Measurements from ENCODE around the gene DDX18. TPM values are rescaled to one million over a fixed set of nuclear protein-coding genes. Genes with fewer than 3 reads are reported as not detected.

The DDX18 gene
- total RNA-seq, 4 donors from 2014 or later = 32.6 to 70.1 (median 42.9) TPM

- no peak for TF ChIP-seq CTCF (IDR thresholded peaks at IDR 0.05; ENCODE audit: low read depth)
Measured at GRCh38 chr2:117862459-117862858, 48.0 kb downstream of the DDX18 start.

GRCh38 chr2:117875786-117876185 is 61.3 kb downstream of the DDX18 start:
- TF ChIP-seq CTCF (IDR thresholded peaks at IDR 0.05; ENCODE audit: low read depth) = no peak

GRCh38 chr2:117879003-117879402 is 64.5 kb downstream of the DDX18 start:
- TF ChIP-seq CTCF (IDR thresholded peaks at IDR 0.05; ENCODE audit: low read depth) = no peak

Other genes with a start within 250 kb of the DDX18 start
- 10 to 100 TPM; 30.3 to 47.9 (median 32.7) TPM for gene CCDC93, start 199.4 kb downstream of the DDX18 start, total RNA-seq